ENCODE results near the gene ZBED5.
"Not testable (repeated sequence)": the region's sequence is repeated elsewhere in the genome, so short reads cannot be mapped to it uniquely, and the experiment has no call there.

ZBED5 gene

DNA sequence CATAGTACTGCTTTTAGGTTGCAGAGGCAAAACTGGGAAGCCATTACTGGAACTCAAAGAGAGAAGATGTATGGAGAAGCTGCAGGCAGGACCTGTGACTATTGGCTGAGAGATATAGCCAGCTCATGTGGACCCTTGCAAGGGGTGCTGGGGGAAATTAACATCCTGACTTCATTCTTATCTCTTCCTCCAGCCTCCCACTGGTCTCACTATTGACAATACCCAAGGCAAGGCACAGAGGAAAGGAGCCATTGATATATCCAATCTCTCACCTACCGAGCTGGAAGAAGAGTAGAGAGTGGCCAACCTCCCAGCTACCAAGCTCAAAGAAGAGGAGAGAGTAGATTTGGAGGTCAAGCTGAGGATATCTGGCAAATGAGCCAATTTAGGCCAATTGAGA is 36.8 kb upstream of the ZBED5 start:
- no peak for DNase-seq (ENCODE audit: low read depth in 1 of 2, low spot score in 1 of 2)
- TF ChIP-seq SPI1 (IDR thresholded peaks at IDR 0.05; ENCODE audit: borderline replicate concordance, low read depth), result no peak
- no peak for TF ChIP-seq GABPA (IDR thresholded peaks at IDR 0.05; ENCODE audit: low read depth)
- no peak for TF ChIP-seq REST (IDR thresholded peaks at IDR 0.05; ENCODE audit: insufficient replicate concordance, low read depth)
- no peak for TF ChIP-seq CTCF (IDR thresholded peaks at IDR 0.05; ENCODE audit: insufficient read depth, low read length)
- no peak for TF ChIP-seq POLR2AphosphoS5 (IDR thresholded peaks at IDR 0.05; ENCODE audit: low read depth)
- H3K27me3 ChIP-seq (ENCODE audit: insufficient read depth, poor library complexity, severe bottlenecking), result no peaks in the 10 kb centered on the region
- no peak overlapping the region for H3K27ac ChIP-seq (replicated peaks)
- no peak overlapping the region for H3K4me3 ChIP-seq (replicated peaks; ENCODE audit: insufficient read depth, low read length)

- no peak overlapping the region for H3K27ac ChIP-seq (replicated peaks)
- no peak for TF ChIP-seq REST (IDR thresholded peaks at IDR 0.05; ENCODE audit: insufficient replicate concordance, low read depth)
- TF ChIP-seq POLR2AphosphoS5 (IDR thresholded peaks at IDR 0.05; ENCODE audit: low read depth), result no peak
- TF ChIP-seq CTCF (IDR thresholded peaks at IDR 0.05; ENCODE audit: insufficient read depth, low read length), result no peak
- TF ChIP-seq GABPA (IDR thresholded peaks at IDR 0.05; ENCODE audit: low read depth), result no peak
- TF ChIP-seq SPI1 (IDR thresholded peaks at IDR 0.05; ENCODE audit: borderline replicate concordance, low read depth), result no peak
- DNase-seq (ENCODE audit: low read depth in 1 of 2, low spot score in 1 of 2), result no peak
- no peaks in the 10 kb centered on the region for H3K27me3 ChIP-seq (ENCODE audit: insufficient read depth, poor library complexity, severe bottlenecking)
- H3K4me3 ChIP-seq (replicated peaks; ENCODE audit: insufficient read depth, low read length), result no peak overlapping the region
Observed at GRCh38 chr11:10893714-10894151, 35.9 kb upstream of the ZBED5 start.

GRCh38 chr11:10892250-10892649 is 34.4 kb upstream of the ZBED5 start:
- TF ChIP-seq SPI1 (IDR thresholded peaks at IDR 0.05; ENCODE audit: borderline replicate concordance, low read depth), result peak; percentile 91
- 0 out of 2 replicates have a peak, but pooled peaks have one; percentile 30 for TF ChIP-seq POLR2AphosphoS5 (IDR thresholded peaks at IDR 0.05; ENCODE audit: low read depth)
- no peak for TF ChIP-seq CTCF (IDR thresholded peaks at IDR 0.05; ENCODE audit: insufficient read depth, low read length)
- Histone ChIP-seq H3K27me3 (ENCODE audit: insufficient read depth, poor library complexity, severe bottlenecking) (no peaks in the 10 kb centered on the region), H3K4me3 (replicated peaks; ENCODE audit: insufficient read depth, low read length) (no peak overlapping the region), H3K27ac (replicated peaks) (peak overlapping the region; percentile 37; the same call in 1 of the 2 replicates)
- peak in 1 of 2 experiments; percentile 62 for DNase-seq (ENCODE audit: low read depth in 1 of 2, low spot score in 1 of 2)

- TF ChIP-seq POLR2AphosphoS5 (IDR thresholded peaks at IDR 0.05; ENCODE audit: low read depth), result no peak
- no peak for TF ChIP-seq CTCF (IDR thresholded peaks at IDR 0.05; ENCODE audit: insufficient read depth, low read length)
- no peak for TF ChIP-seq SPI1 (IDR thresholded peaks at IDR 0.05; ENCODE audit: borderline replicate concordance, low read depth)
- no peak for TF ChIP-seq REST (IDR thresholded peaks at IDR 0.05; ENCODE audit: insufficient replicate concordance, low read depth)
- no peak overlapping the region for H3K4me3 ChIP-seq (replicated peaks; ENCODE audit: insufficient read depth, low read length)
- H3K27ac ChIP-seq (replicated peaks), result no peak overlapping the region
- no peaks in the 10 kb centered on the region for H3K27me3 ChIP-seq (ENCODE audit: insufficient read depth, poor library complexity, severe bottlenecking)
- DNase-seq (ENCODE audit: low read depth in 1 of 2, low spot score in 1 of 2), result no peak
Observed at GRCh38 chr11:10891151-10891720, 33.4 kb upstream of the ZBED5 start.

GRCh38 chr11:10890083-10890482 is 32.2 kb upstream of the ZBED5 start:
- H3K27me3 ChIP-seq (ENCODE audit: insufficient read depth, poor library complexity, severe bottlenecking); H3K4me3 ChIP-seq (replicated peaks; ENCODE audit: insufficient read depth, low read length); H3K27ac ChIP-seq (replicated peaks); DNase-seq (ENCODE audit: low read depth in 1 of 2, low spot score in 1 of 2): not testable (repeated sequence)
